Natural killer cell (primary cell): ENCODE measurements around the gene STX2. TPM values are rescaled to one million over a fixed set of nuclear protein-coding genes. Genes with fewer than 3 reads are reported as not detected.

Source experiments
- ATAC-seq, 3 donors: fragments of 150-1000 bp in 2 of 3; fragments of 200-7000 bp in 1 of 3; cut with Tn5 transposase; 1 replicate in 1 of 3; 2 replicates in 2 of 3; pipeline ENCODE4 v1.10.0; 2021; ENCODE audit warnings: mild to moderate bottlenecking in 2 of 3, moderate library complexity in 2 of 3
- DNase-seq, 2 donors: peaks; one replicate each; pipeline versions ENCODE4 v3.0.0 to v3.0.0-alpha.2; 2013 to 2021; ENCODE audit warnings: mixed read lengths in 1 of 2
- H3K27ac ChIP-seq: one replicate; pipeline ENCODE4 v1.5.1; 2013; ENCODE audit warnings: mild to moderate bottlenecking, low read length
- H3K27me3 ChIP-seq: one replicate; pipeline ENCODE4 v1.6.1; 2013; ENCODE audit warnings: low read length; ENCODE audit not compliant: control insufficient read depth, insufficient read depth
- H3K36me3 ChIP-seq: one replicate; pipeline ENCODE4 v1.6.1; 2013; ENCODE audit warnings: low read length; ENCODE audit not compliant: control insufficient read depth, insufficient read depth
- H3K4me1 ChIP-seq: one replicate; pipeline ENCODE4 v1.6.1; 2013; ENCODE audit warnings: low read length; ENCODE audit not compliant: control insufficient read depth, insufficient read depth
- H3K4me3 ChIP-seq: one replicate; pipeline ENCODE4 v1.5.1; 2013; ENCODE audit warnings: low read length
- H3K9me3 ChIP-seq: one replicate; pipeline ENCODE4 v1.6.1; 2013; ENCODE audit warnings: low read length; ENCODE audit not compliant: control insufficient read depth, insufficient read depth
- H3K27ac Mint-ChIP-seq, 2 donors: one replicate each; pipeline ENCODE4 v1.8.0; 2022; ENCODE audit warnings: mild to moderate bottlenecking in 2 of 2, mixed read lengths in 2 of 2, moderate library complexity in 1 of 2
- H3K27me3 Mint-ChIP-seq, 2 donors: one replicate each; pipeline ENCODE4 v1.8.0; 2022; ENCODE audit warnings: low read depth in 2 of 2, mixed read lengths in 2 of 2
- H3K36me3 Mint-ChIP-seq: one replicate; pipeline ENCODE4 v1.8.0; 2022; ENCODE audit warnings: mixed read lengths
- H3K4me1 Mint-ChIP-seq, 2 donors: one replicate each; pipeline ENCODE4 v1.8.0; 2022; ENCODE audit warnings: mixed read lengths in 2 of 2
- H3K4me3 Mint-ChIP-seq: one replicate; pipeline ENCODE4 v1.8.0; 2022; ENCODE audit warnings: mild to moderate bottlenecking, moderate library complexity, mixed read lengths
- H3K9me3 Mint-ChIP-seq, 2 donors: one replicate each; pipeline ENCODE4 v1.8.0; 2022; ENCODE audit warnings: mixed read lengths in 2 of 2
- WGBS: methylation state at CpG from one replicate; pipeline ENCODE4 v1.1.7; 2013; ENCODE audit warnings: missing lambda C conversion rate; ENCODE audit not compliant: insufficient coverage; 5-methylcytosine and 5-hydroxymethylcytosine counted together
- intact Hi-C: fragments of 100-400 bp; cut with micrococcal nuclease; formaldehyde crosslinking; loops from one replicate; pipeline ENCODE4 v1.14.2; 2022
- total RNA-seq, 4 donors: library from RNA; stranded (reverse); fragments of 120-200 nt in 1 of 4; gene quantifications; one replicate each; pipeline versions ENCODE4 v1.2.3 to v1.2.4, GENCODE V29; 2013 to 2022
- TF ChIP-seq, protein P1 (sequence below): fragments of 200-600 bp; IDR thresholded peaks from one replicate; pipeline ENCODE4 v1.8.0; 2022; ENCODE audit warnings: antibody characterized with exemption

The STX2 gene
- total RNA-seq, 3 donors from 2014 or later (not counting 1 experiment from before 2014, with no cell fraction given): 7.9 to 14.4 (median 14.1) TPM

- Mint-ChIP-seq H3K9me3 (peaks cover 0 to 4% of the 10 kb centered on the region in 2 donors), H3K27me3 (peaks cover 6 to 27% of the 10 kb centered on the region in 2 donors), H3K36me3 (no peaks in the 10 kb centered on the region), H3K27ac (no peak overlapping the region), H3K4me3 (no peak overlapping the region), H3K4me1 (peaks cover 0 to 1% of the 10 kb centered on the region in 2 donors)
- ATAC-seq (no peak), DNase-seq (no peak)
- H3K4me1 ChIP-seq: no peaks in the 10 kb centered on the region
- no CpG with 5 or more reads among the region's 1 CpG for WGBS
- no peaks in the 10 kb centered on the region for H3K36me3 ChIP-seq
- H3K27ac ChIP-seq: no peak overlapping the region
- H3K9me3 ChIP-seq: peaks cover 3% of the 10 kb centered on the region
- intact Hi-C loops: loop anchor here (5.0 kb wide), 1 partner anchor 695 kb away; no protein-coding TSS in a partner anchor
- TF ChIP-seq, protein P1, sequence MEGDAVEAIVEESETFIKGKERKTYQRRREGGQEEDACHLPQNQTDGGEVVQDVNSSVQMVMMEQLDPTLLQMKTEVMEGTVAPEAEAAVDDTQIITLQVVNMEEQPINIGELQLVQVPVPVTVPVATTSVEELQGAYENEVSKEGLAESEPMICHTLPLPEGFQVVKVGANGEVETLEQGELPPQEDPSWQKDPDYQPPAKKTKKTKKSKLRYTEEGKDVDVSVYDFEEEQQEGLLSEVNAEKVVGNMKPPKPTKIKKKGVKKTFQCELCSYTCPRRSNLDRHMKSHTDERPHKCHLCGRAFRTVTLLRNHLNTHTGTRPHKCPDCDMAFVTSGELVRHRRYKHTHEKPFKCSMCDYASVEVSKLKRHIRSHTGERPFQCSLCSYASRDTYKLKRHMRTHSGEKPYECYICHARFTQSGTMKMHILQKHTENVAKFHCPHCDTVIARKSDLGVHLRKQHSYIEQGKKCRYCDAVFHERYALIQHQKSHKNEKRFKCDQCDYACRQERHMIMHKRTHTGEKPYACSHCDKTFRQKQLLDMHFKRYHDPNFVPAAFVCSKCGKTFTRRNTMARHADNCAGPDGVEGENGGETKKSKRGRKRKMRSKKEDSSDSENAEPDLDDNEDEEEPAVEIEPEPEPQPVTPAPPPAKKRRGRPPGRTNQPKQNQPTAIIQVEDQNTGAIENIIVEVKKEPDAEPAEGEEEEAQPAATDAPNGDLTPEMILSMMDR: no peak
- H3K4me3 ChIP-seq: no peak overlapping the region
- H3K27me3 ChIP-seq: no peaks in the 10 kb centered on the region
Observed at GRCh38 chr12:130742716-130743115, 96.3 kb downstream of the STX2 start.

GRCh38 chr12:130742112-130742511 is 96.9 kb downstream of the STX2 start:
- ATAC-seq: no peak
- intact Hi-C loops: loop anchor here (5.0 kb wide), 1 partner anchor 695 kb away; no protein-coding TSS in a partner anchor
- no peak overlapping the region for H3K27ac Mint-ChIP-seq

More at GRCh38 chr12:130742112-130742511, 96.9 kb downstream of the STX2 start:
- H3K27ac ChIP-seq: no peak overlapping the region
- H3K36me3 ChIP-seq: no peaks in the 10 kb centered on the region
- H3K9me3 ChIP-seq: peaks cover 3% of the 10 kb centered on the region
- H3K4me1 ChIP-seq: no peaks in the 10 kb centered on the region
- no peak overlapping the region for H3K4me3 ChIP-seq
- Mint-ChIP-seq H3K9me3 (peaks cover 0 to 4% of the 10 kb centered on the region in 2 donors), H3K27me3 (peaks cover 10 to 31% of the 10 kb centered on the region in 2 donors), H3K36me3 (no peaks in the 10 kb centered on the region), H3K4me3 (no peak overlapping the region), H3K4me1 (no peaks in the 10 kb centered on the region)
- TF ChIP-seq, protein P1: no peak
- H3K27me3 ChIP-seq: no peaks in the 10 kb centered on the region
- 84% methylated on average over 12 of the region's 12 CpGs for WGBS
- no peak for DNase-seq

Other genes starting within 250 kb of the STX2 start
- gene RIMBP2, start 123.0 kb downstream of the STX2 start, total RNA-seq: not detected
- gene RAN, start 32.8 kb upstream of the STX2 start, total RNA-seq: 100 to 1,000 TPM; 244 to 264 (median 247) TPM
- gene ADGRD1, start 114.7 kb upstream of the STX2 start, total RNA-seq: 1 to 10 TPM in 2 of 3 donors, under 1 TPM in 1; 0.50 to 3.9 (median 1.4) TPM